Uterus (tissue), 2 donors: Measurements from ENCODE around the gene PSMD6.

Experiments
- CTCF ChIP-seq, 4 experiments: fragments of 200-600 bp in 2 of 4; fragments of 450-650 bp in 2 of 4; sonication (generic) in 2 of 4; IDR thresholded peaks; one replicate each; pipeline ENCODE4 v1.5.1; 2016 to 2019; ENCODE audit warnings: antibody characterized with exemption in 4 of 4, mild to moderate bottlenecking in 2 of 4, moderate library complexity in 1 of 4
- POLR2A ChIP-seq, 2 donors: fragments of 450-650 bp; IDR thresholded peaks; one replicate each; pipeline ENCODE4 v1.6.1; 2016; ENCODE audit warnings: antibody characterized with exemption in 2 of 2, mild to moderate bottlenecking in 1 of 2, moderate library complexity in 1 of 2

- no peak for TF ChIP-seq CTCF (IDR thresholded peaks at IDR 0.05)
- no peak for TF ChIP-seq POLR2A (IDR thresholded peaks at IDR 0.05)
Observed at GRCh38 chr3:64023861-64024223, 548 bp upstream of the PSMD6 start.
